HCT116 (cell line): ENCODE data around the gene MOK. TPM values are rescaled to one million over a fixed set of nuclear protein-coding genes. Genes with fewer than 3 reads are reported as not detected.
A peak's percentile ranks its signal among the peaks of the same experiment; 100 is the strongest.

Experiments used
- ATAC-seq: fragments of 200-7000 bp; cut with Tn5 transposase; 2 replicates; pipeline ENCODE4 v1.9.1; 2020; ENCODE audit warnings: mild to moderate bottlenecking, moderate library complexity
- BruUV-seq: library from RNA; stranded (reverse); fragments of 400-500 nt; replicated peaks from 2 replicates; lab custom pipeline; 2021; lab: Mats Ljungman, UMichigan
- CTCF ChIA-PET: fragments of 300-600 bp; sonication (Branson Sonifier 250); formaldehyde crosslinking; loops from one replicate; lab custom pipeline; 2021; ENCODE audit warnings: antibody characterized with exemption; lab: Charles Lee
- POLR2A ChIA-PET: fragments of 300-600, 350-600 bp; sonication (Branson Sonifier 250); formaldehyde crosslinking; loops from one replicate; lab custom pipeline; 2021; ENCODE audit warnings: antibody characterized with exemption; lab: Charles Lee
- RAD21 ChIA-PET, 2 experiments: fragments of 300-600 bp; sonication (Branson Sonifier 250); formaldehyde crosslinking; loops; one replicate each; lab custom pipeline; 2023; ENCODE audit warnings: low total read pairs in 2 of 2; ENCODE audit not compliant: uncharacterized antibody in 2 of 2, unreplicated experiment in 2 of 2, low non-redundant PET in 1 of 2; lab: Charles Lee
- DNase-seq: peaks from one replicate; pipeline ENCODE4 v3.0.0-alpha.2; 2010; ENCODE audit warnings: low read depth, low spot score
- H2AFZ ChIP-seq: fragments of 200-600 bp; shearing (Covaris generic), sonication (generic); 2 replicates; pipeline ENCODE4 v1.6.1; 2017; ENCODE audit warnings: low read depth, mixed run types, mixed read lengths, antibody characterized with exemption, low read length; ENCODE audit not compliant: poor library complexity, severe bottlenecking
- H3K27ac ChIP-seq: 2 replicates; pipeline ENCODE4 v1.5.1; 2012; ENCODE audit warnings: low read depth, low read length
- H3K27me3 ChIP-seq: fragments of 200-600 bp; sonication (generic); 2 replicates; pipeline ENCODE4 v1.6.1; 2016; ENCODE audit warnings: mixed run types, low read length, mixed read lengths; ENCODE audit not compliant: insufficient read depth
- H3K36me3 ChIP-seq, 2 experiments: fragments of 200-500 bp in 1 of 2; fragments of 200-600 bp in 1 of 2; sonication (Bioruptor generic) in 1 of 2; sonication (generic) in 1 of 2; 2 replicates each; pipeline versions ENCODE4 v1.5.1 to v1.6.1; 2014 to 2016; ENCODE audit warnings: low read length in 2 of 2, inconsistent platforms in 1 of 2, mixed read lengths in 1 of 2, mixed run types in 1 of 2; ENCODE audit not compliant: insufficient read depth in 2 of 2, control insufficient read depth in 1 of 2
- H3K4me1 ChIP-seq, 2 experiments: fragments of 200-600 bp in 1 of 2; sonication (generic) in 1 of 2; 2 replicates each; pipeline versions ENCODE4 v1.5.1 to v1.6.1; 2012 to 2017; ENCODE audit warnings: low read length in 2 of 2, inconsistent platforms in 1 of 2, mild to moderate bottlenecking in 1 of 2, mixed read lengths in 1 of 2, mixed run types in 1 of 2, moderate library complexity in 1 of 2; ENCODE audit not compliant: insufficient read depth in 2 of 2, control insufficient read depth in 1 of 2
- H3K4me2 ChIP-seq: fragments of 200-600 bp; sonication (generic); 2 replicates; pipeline ENCODE4 v1.6.1; 2017; ENCODE audit warnings: mixed run types, low read length, mixed read lengths
- H3K4me3 ChIP-seq, 2 experiments: fragments of 200-600 bp in 1 of 2; sonication (generic) in 1 of 2; replicated peaks in 1 of 2; 2 replicates each; pipeline ENCODE4 v1.5.1; 2011 to 2016; ENCODE audit warnings: low read length in 2 of 2, control low read depth in 1 of 2, low read depth in 1 of 2, mild to moderate bottlenecking in 1 of 2, mixed read lengths in 1 of 2, mixed run types in 1 of 2
- H3K79me2 ChIP-seq: fragments of 200-600 bp; sonication (generic); 2 replicates; pipeline ENCODE4 v1.6.1; 2017; ENCODE audit warnings: mild to moderate bottlenecking, mixed run types, low read length, moderate library complexity, mixed read lengths; ENCODE audit not compliant: insufficient read depth
- H3K9ac ChIP-seq: fragments of 200-600 bp; sonication (generic); 2 replicates; pipeline ENCODE4 v1.6.1; 2016; ENCODE audit warnings: low read length, mixed read lengths
- H3K9me2 ChIP-seq: fragments of 200-600 bp; sonication (generic), shearing (Covaris generic); 2 replicates; pipeline ENCODE4 v1.6.1; 2017; ENCODE audit warnings: mixed run types, mild to moderate bottlenecking, moderate library complexity; ENCODE audit not compliant: insufficient read depth
- H3K9me3 ChIP-seq, 2 experiments: fragments of 200-500 bp in 1 of 2; fragments of 200-600 bp in 1 of 2; sonication (Bioruptor generic) in 1 of 2; sonication (generic) in 1 of 2; 2 replicates each; pipeline ENCODE4 v1.6.1; 2014 to 2017; ENCODE audit warnings: low read length in 2 of 2, mixed read lengths in 2 of 2, inconsistent platforms in 1 of 2, low read depth in 1 of 2, mild to moderate bottlenecking in 1 of 2, mixed run types in 1 of 2, moderate library complexity in 1 of 2; ENCODE audit not compliant: control insufficient read depth in 1 of 2, insufficient read depth in 1 of 2
- H4K20me1 ChIP-seq: fragments of 200-600 bp; sonication (generic), shearing (Covaris generic); 2 replicates; pipeline ENCODE4 v1.6.1; 2017; ENCODE audit warnings: mixed run types, mild to moderate bottlenecking, moderate library complexity; ENCODE audit not compliant: insufficient read depth
- ELF1 ChIP-seq: IDR thresholded peaks from 2 replicates; pipeline ENCODE4 v1.6.1; 2012; ENCODE audit warnings: low read depth, borderline replicate concordance
- EZH2phosphoT487 ChIP-seq: fragments of 200-600 bp; IDR thresholded peaks from 2 replicates; pipeline ENCODE4 v1.6.1; 2018; ENCODE audit warnings: antibody characterized with exemption, borderline replicate concordance
- FOSL1 ChIP-seq: IDR thresholded peaks from 2 replicates; pipeline ENCODE4 v1.6.1; 2012; ENCODE audit warnings: low read depth
- POLR2A ChIP-seq: IDR thresholded peaks from 2 replicates; pipeline ENCODE4 v1.7.0; 2011; ENCODE audit warnings: borderline replicate concordance; ENCODE audit not compliant: insufficient read depth, insufficient read length; ENCODE audit errors: extremely low read depth
- RAD21 ChIP-seq: IDR thresholded peaks from 2 replicates; pipeline ENCODE4 v1.6.1; 2012; ENCODE audit warnings: low read depth, mild to moderate bottlenecking
- REST ChIP-seq: IDR thresholded peaks from 2 replicates; pipeline ENCODE4 v1.6.1; 2012; ENCODE audit warnings: low read depth
- SP1 ChIP-seq: IDR thresholded peaks from 2 replicates; pipeline ENCODE4 v1.6.1; 2012; ENCODE audit warnings: low read depth
- ZBTB33 ChIP-seq: IDR thresholded peaks from 2 replicates; pipeline ENCODE4 v1.6.1; 2011; ENCODE audit warnings: mild to moderate bottlenecking, low read length, moderate library complexity; ENCODE audit not compliant: insufficient replicate concordance; ENCODE audit errors: extremely low read depth
- ZFX ChIP-seq: fragments of 450-650 bp; IDR thresholded peaks from 2 replicates; pipeline ENCODE4 v1.6.1; 2017
- ZNF274 ChIP-seq: fragments of 200-500 bp; sonication (Bioruptor generic); IDR thresholded peaks from 2 replicates; pipeline ENCODE4 v1.6.1; 2014; ENCODE audit warnings: mild to moderate bottlenecking, low read depth, low read length, inconsistent platforms
- intact Hi-C: fragments of 100-400 bp; cut with micrococcal nuclease; formaldehyde crosslinking; loops from 2 replicates; pipeline ENCODE4 v1.10.0; 2022
- total RNA-seq: library from RNA; stranded (reverse); gene quantifications from one replicate; pipeline ENCODE4 v1.2.1, GENCODE V29; 2021; ENCODE audit not compliant: unreplicated experiment

Gene MOK
- total RNA-seq, 1 experiment from 2014 or later = 9.4 TPM

- Histone ChIP-seq H3K36me3 (no peaks in the 10 kb centered on the region), H3K9ac (peak overlapping the region; percentile 93), H2AFZ (no peak overlapping the region), H3K79me2 (peaks cover 19% of the 10 kb centered on the region), H3K4me2 (peak overlapping the region; percentile 97), H3K27ac (peak overlapping the region; percentile 3; the same call in 1 of the 2 replicates), H4K20me1 (no peaks in the 10 kb centered on the region), H3K9me3 (no peaks in the 10 kb centered on the region), H3K9me2 (no peaks in the 10 kb centered on the region), H3K4me3 (peak overlapping the region; percentile 91 to 96), H3K4me1 (peaks cover 32 to 53% of the 10 kb centered on the region in 2 experiments), H3K27me3 (no peaks in the 10 kb centered on the region)
- BruUV-seq = TSS peak; percentile 72
- RAD21 ChIA-PET = no interaction called here
- intact Hi-C loops = no loop called here
- CTCF ChIA-PET = no interaction called here
- no peak for ATAC-seq
- DNase-seq = no peak
- POLR2A ChIA-PET = no interaction called here
- TF ChIP-seq ZFX (no peak), RAD21 (no peak), EZH2phosphoT487 (no peak), FOSL1 (no peak), SP1 (no peak)
These were observed 15.9 kb upstream of the MOK start for GRCh38 chr14:102320671-102321455.

DNA sequence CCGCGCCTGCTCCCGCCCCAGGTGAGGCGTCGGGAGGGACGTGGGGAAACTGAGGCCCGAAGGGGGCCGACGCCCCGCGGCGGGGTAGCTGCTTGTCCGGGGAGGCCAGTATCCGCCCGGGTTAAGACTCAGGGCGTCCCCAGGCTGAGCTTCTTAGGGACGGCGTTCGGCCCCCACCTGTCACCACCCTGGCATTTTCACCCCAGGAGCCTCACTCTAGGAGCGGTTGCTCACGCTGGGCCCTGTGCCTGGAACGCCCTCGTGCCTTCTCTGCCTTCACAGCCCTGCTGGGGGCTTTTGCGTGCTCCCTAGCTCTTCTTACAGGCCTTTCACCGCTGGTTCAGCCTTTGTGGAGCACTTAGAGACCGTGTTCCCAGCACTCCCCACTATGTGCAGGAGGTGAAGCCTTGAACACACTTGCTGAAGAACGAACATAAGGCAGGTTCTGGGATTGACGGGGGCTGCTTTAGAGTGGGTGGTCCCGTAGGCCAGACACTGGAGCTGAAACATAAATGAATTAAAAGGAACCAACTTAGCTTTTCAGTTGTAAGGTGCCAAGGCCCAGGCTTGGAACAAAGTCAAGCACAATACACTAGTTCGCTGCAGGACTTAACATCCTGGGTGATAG is 15.2 kb upstream of the MOK start:
- Histone ChIP-seq H3K36me3 (no peaks in the 10 kb centered on the region), H3K9me2 (no peaks in the 10 kb centered on the region), H3K9me3 (no peaks in the 10 kb centered on the region), H3K79me2 (peaks cover 19% of the 10 kb centered on the region), H3K27me3 (no peaks in the 10 kb centered on the region), H3K4me2 (peak overlapping the region; percentile 97), H3K4me1 (peaks cover 33 to 56% of the 10 kb centered on the region in 2 experiments), H4K20me1 (no peaks in the 10 kb centered on the region), H2AFZ (no peak overlapping the region), H3K4me3 (peak overlapping the region; percentile 91 to 96), H3K27ac (peak overlapping the region; percentile 77), H3K9ac (peak overlapping the region; percentile 93)
- DNase-seq = no peak
- no TSS peak for BruUV-seq
- TF ChIP-seq POLR2A = no peak
- TF ChIP-seq ZFX = peak; percentile 94
- TF ChIP-seq ELF1 = no peak
- no peak for TF ChIP-seq ZBTB33
- TF ChIP-seq SP1 = no peak
- no peak for TF ChIP-seq REST
- no peak for TF ChIP-seq ZNF274
- RAD21 ChIA-PET = no interaction called here
- intact Hi-C loops = no loop called here
- peak; percentile 6; the same call in 1 of the 2 replicates for ATAC-seq
- CTCF ChIA-PET = no interaction called here
- POLR2A ChIA-PET = no interaction called here
